OCI-LY7 (cell line): Measurements from ENCODE around the gene NDUFC2. TPM values are rescaled to one million over a fixed set of nuclear protein-coding genes. Genes with fewer than 3 reads are reported as not detected.
"Not testable (repeated sequence)": the region's sequence is repeated elsewhere in the genome, so short reads cannot be mapped to it uniquely, and the experiment has no call there.

Experiments used
- BruUV-seq: library from RNA; stranded (reverse); fragments of 400-500 nt; replicated peaks from 2 replicates; lab custom pipeline; 2021; lab: Mats Ljungman, UMichigan
- CTCF ChIA-PET: fragments of 300-600 bp; sonication (Branson Sonifier 250); formaldehyde crosslinking; loops from one replicate; lab custom pipeline; 2022; ENCODE audit warnings: antibody characterized with exemption; ENCODE audit not compliant: unreplicated experiment; lab: Charles Lee
- POLR2A ChIA-PET: fragments of 300-600 bp; sonication (Branson Sonifier 250); formaldehyde crosslinking; loops from one replicate; lab custom pipeline; 2022; ENCODE audit warnings: antibody characterized with exemption; lab: Charles Lee
- DNase-seq: peaks from one replicate; pipeline ENCODE4 v3.0.0-alpha.2; 2015; ENCODE audit warnings: low spot score
- H2AFZ ChIP-seq: fragments of 200-600 bp; sonication (generic), shearing (Covaris generic); 2 replicates; pipeline ENCODE4 v1.6.1; 2014; ENCODE audit warnings: mild to moderate bottlenecking, antibody characterized with exemption, low read length, moderate library complexity
- H3K27ac ChIP-seq: fragments of 200-600 bp; sonication (generic); 2 replicates; pipeline ENCODE4 v1.5.1; 2014; ENCODE audit warnings: mixed run types, low read depth, mild to moderate bottlenecking, moderate library complexity, low read length, inconsistent platforms; ENCODE audit not compliant: poor library complexity, severe bottlenecking
- H3K36me3 ChIP-seq: fragments of 200-600 bp; sonication (generic); 2 replicates; pipeline ENCODE4 v1.6.1; 2014; ENCODE audit warnings: mild to moderate bottlenecking, antibody characterized with exemption, low read length, moderate library complexity, mixed read lengths; ENCODE audit not compliant: insufficient read depth
- H3K4me1 ChIP-seq: fragments of 200-600 bp; sonication (generic); 2 replicates; pipeline ENCODE4 v1.5.1; 2014; ENCODE audit warnings: mild to moderate bottlenecking, low read length; ENCODE audit not compliant: insufficient read depth, poor library complexity, severe bottlenecking
- H3K4me2 ChIP-seq: fragments of 200-600 bp; sonication (generic); 2 replicates; pipeline ENCODE4 v1.6.1; 2014; ENCODE audit warnings: mild to moderate bottlenecking, low read length
- H3K4me3 ChIP-seq: fragments of 200-600 bp; sonication (generic); 2 replicates; pipeline ENCODE4 v1.5.1; 2014; ENCODE audit warnings: mild to moderate bottlenecking, low read depth, low read length; ENCODE audit not compliant: poor library complexity, severe bottlenecking
- H3K79me2 ChIP-seq: fragments of 200-600 bp; sonication (generic); 2 replicates; pipeline ENCODE4 v1.6.1; 2016; ENCODE audit warnings: low read depth, mild to moderate bottlenecking, low read length, moderate library complexity, mixed read lengths; ENCODE audit not compliant: insufficient read depth
- H3K9me2 ChIP-seq: fragments of 200-600 bp; sonication (generic); 2 replicates; pipeline ENCODE4 v1.6.1; 2016; ENCODE audit warnings: mild to moderate bottlenecking, low read length, mixed read lengths; ENCODE audit not compliant: insufficient read depth
- H3K9me3 ChIP-seq: fragments of 200-600 bp; sonication (generic); 2 replicates; pipeline ENCODE4 v1.6.1; 2014; ENCODE audit warnings: mild to moderate bottlenecking, mixed run types, low read length, mixed read lengths
- H4K20me1 ChIP-seq: fragments of 200-600 bp; sonication (generic); 2 replicates; pipeline ENCODE4 v1.6.1; 2014; ENCODE audit warnings: mild to moderate bottlenecking, antibody characterized with exemption, low read length, moderate library complexity, mixed read lengths; ENCODE audit not compliant: insufficient read depth
- CTCF ChIP-seq: fragments of 200-600 bp; sonication (generic); conservative IDR thresholded peaks from 2 replicates; pipeline ENCODE4 v1.5.1; 2014; ENCODE audit warnings: mild to moderate bottlenecking, antibody characterized with exemption, low read length, moderate library complexity, mixed read lengths
- EZH2phosphoT487 ChIP-seq: fragments of 200-600 bp; sonication (generic); IDR thresholded peaks from 2 replicates; pipeline ENCODE4 v1.6.1; 2018; ENCODE audit warnings: low read depth, borderline replicate concordance, mild to moderate bottlenecking, mixed run types, antibody characterized with exemption, low read length, moderate library complexity, mixed read lengths
- intact Hi-C: fragments of 100-400 bp; cut with micrococcal nuclease; formaldehyde crosslinking; loops from one replicate; pipeline ENCODE4 v1.10.0; 2022; ENCODE audit not compliant: unreplicated experiment
- total RNA-seq, 2 experiments: library from RNA; depleted of rRNA in 1 of 2; stranded (reverse); fragments of >200 nt in 1 of 2; shearing (Covaris generic) in 1 of 2; gene quantifications; 2 replicates each; pipeline ENCODE4 v1.2.3, GENCODE V29; 2014 to 2022

Gene NDUFC2
- total RNA-seq, 2 experiments from 2014 or later = 53.3 to 95.7 TPM

GRCh38 chr11:78041843-78042440 lies 37.7 kb downstream of the NDUFC2 start:
- no peak for DNase-seq
- no peak for TF ChIP-seq CTCF
- ChIA-PET POLR2A (interaction anchor here (0.6 to 0.9 kb wide), 2 partner anchors 32 to 392 kb away, joined by 3 to 5 read pairs; no protein-coding TSS in a partner anchor), CTCF (no interaction called here)
- Histone ChIP-seq H3K79me2 (no peaks in the 10 kb centered on the region), H4K20me1 (no peaks in the 10 kb centered on the region), H3K4me2 (no peak overlapping the region), H3K4me1 (peaks cover 3% of the 10 kb centered on the region), H2AFZ (no peak overlapping the region), H3K9me3 (no peaks in the 10 kb centered on the region), H3K9me2 (no peaks in the 10 kb centered on the region), H3K27ac (no peak overlapping the region), H3K4me3 (no peak overlapping the region), H3K36me3 (no peaks in the 10 kb centered on the region)
- intact Hi-C loops = no loop called here
- BruUV-seq = no TSS peak

- CTCF ChIA-PET, H3K27ac ChIP-seq, H3K9me2 ChIP-seq, H3K9me3 ChIP-seq, DNase-seq, H4K20me1 ChIP-seq, H3K4me3 ChIP-seq, H3K4me2 ChIP-seq, BruUV-seq, intact Hi-C loops, H3K36me3 ChIP-seq, H2AFZ ChIP-seq, H3K4me1 ChIP-seq, H3K79me2 ChIP-seq: not testable (repeated sequence)
- POLR2A ChIA-PET = interaction anchor here (0.9 kb wide), 1 partner anchor 392 kb away, joined by 3 read pairs; no protein-coding TSS in a partner anchor
Measured at GRCh38 chr11:78041380-78041719, 38.3 kb downstream of the NDUFC2 start.

- POLR2A ChIA-PET = interaction anchor here (0.9 kb wide), 1 partner anchor 391 kb away, joined by 3 read pairs; no protein-coding TSS in a partner anchor
- H3K79me2 ChIP-seq = no peaks in the 10 kb centered on the region
- H3K4me2 ChIP-seq = no peak overlapping the region
Measured at GRCh38 chr11:78040691-78041379, 38.8 kb downstream of the NDUFC2 start.

More at GRCh38 chr11:78040691-78041379, 38.8 kb downstream of the NDUFC2 start:
- Histone ChIP-seq H3K36me3 (no peaks in the 10 kb centered on the region), H3K27ac (no peak overlapping the region), H4K20me1 (no peaks in the 10 kb centered on the region), H3K9me3 (no peaks in the 10 kb centered on the region), H3K4me1 (no peaks in the 10 kb centered on the region), H3K9me2 (no peaks in the 10 kb centered on the region), H2AFZ (no peak overlapping the region), H3K4me3 (no peak overlapping the region)
- DNase-seq = no peak
- BruUV-seq = no TSS peak
- intact Hi-C loops = no loop called here
- TF ChIP-seq CTCF = no peak
- no peak for TF ChIP-seq EZH2phosphoT487
- CTCF ChIA-PET = no interaction called here
